SIG-M5 treated with dmso at 0.1 percent for 504 hours (cell line): ENCODE data around the gene ABCB9.

Experiments
- DNase-seq: peaks from one replicate; lab custom pipeline; 2025; ENCODE audit not compliant: unreplicated experiment; lab: John Stamatoyannopoulos, UW

Gene ABCB9

GRCh38 chr12:122982963-122983788, 16.9 kb upstream of the ABCB9 start:
- DNase-seq: no peak

DNA sequence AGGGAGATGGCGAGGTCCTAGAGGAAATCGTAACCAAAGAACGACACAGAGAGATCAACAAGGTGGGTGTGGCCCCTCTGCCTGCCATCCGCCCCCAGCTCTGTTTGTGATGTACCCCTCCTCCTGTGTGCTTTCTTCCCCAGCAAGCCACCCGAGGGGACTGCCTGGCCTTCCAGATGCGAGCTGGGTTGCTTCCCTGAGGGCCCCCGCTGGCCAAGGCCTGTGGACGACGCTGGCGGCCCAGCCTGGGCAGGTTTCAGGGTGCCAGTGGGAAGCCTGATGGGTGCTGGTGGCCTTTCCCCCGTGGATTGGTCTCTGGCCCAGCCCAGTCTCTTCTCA, 16.2 kb upstream of the ABCB9 start:
- no peak for DNase-seq

GRCh38 chr12:122981587-122982476, 15.6 kb upstream of the ABCB9 start:
- peak; percentile 35 for DNase-seq

DNA sequence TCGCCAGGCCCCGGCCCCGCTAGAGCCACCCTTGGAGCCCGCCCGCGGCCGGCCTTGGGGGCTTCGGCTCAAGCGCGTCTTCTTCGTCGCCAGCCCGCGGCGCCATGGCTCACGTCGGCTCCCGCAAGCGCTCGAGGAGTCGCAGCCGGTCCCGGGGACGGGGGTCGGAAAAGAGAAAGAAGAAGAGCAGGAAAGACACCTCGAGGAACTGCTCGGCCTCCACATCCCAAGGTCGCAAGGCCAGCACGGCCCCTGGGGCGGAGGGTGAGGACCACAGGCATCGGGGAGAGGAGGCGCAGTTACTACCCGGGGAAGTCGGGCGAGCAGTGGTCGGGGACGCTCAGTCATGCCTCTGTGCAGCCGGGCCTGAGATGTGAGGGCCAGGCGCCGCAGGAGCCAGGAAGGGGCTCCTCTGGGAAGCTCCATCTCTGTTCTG, 14.8 kb upstream of the ABCB9 start:
- DNase-seq: no peak

DNA sequence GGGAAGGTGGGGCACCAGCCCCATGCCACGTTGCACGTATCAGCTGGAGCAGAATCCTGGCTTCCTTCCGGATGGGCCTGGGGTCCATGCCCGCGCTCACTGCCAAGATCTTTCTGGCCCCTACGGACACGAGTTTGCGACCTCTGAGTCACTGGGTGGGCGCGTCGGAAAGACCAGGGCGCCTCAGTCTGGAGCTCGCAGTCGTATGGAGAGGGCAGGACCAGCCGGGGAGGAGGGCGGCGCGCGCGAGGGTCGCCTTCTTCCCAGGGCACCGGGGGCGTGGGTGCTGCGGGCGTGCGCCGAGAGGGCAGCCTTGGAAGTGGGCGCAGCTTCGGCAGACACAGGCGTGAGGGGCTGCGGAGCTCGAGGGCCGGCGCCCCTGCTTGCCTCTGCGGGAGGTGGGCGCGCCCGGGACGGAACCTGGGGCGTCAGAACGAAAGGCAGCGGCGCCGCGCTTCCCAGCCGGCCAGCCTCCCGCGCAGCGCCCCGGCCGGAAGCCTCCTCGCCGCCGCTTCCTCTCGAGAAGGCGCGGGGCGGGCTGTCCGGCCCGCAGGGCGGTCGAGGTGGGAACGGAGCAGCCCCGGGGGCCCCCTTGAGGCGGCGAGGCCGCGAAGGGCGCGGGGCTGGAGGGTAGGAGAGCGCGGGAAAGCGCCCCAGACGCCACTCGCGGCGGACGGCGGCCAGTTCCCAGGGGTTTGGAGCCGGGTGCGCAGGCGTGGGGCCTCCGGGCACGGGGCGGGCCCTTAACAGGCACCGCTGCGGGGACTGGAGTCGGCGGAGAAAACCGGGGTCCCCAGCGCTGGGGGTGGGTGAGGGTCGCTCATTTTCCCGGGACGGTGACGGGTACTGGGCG, 14.1 kb upstream of the ABCB9 start, which contains the start of gene ARL6IP4:
TSS of gene ARL6IP4 (plus strand) at position 499 of the 853 bp plus-strand sequence. CDS start 459 bp downstream, outside the sequence.
- DNase-seq: peak; percentile 51

DNA sequence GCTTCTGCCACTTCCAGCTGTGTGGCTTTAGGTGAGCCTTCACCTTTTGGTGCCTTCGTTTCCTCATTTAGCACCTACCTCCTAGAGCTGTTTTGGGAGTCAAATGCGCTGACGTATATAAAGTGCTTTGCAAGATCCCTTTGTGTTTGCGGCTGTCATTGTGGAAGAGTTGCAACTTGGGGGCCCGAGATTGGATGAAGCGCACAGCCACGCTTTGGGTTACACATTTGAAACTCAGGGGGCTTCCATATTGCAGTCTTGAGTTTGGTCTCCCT, 13.6 kb upstream of the ABCB9 start:
- no peak for DNase-seq

- no peak for DNase-seq
Observed at GRCh38 chr12:122979001-122979907, 13.0 kb upstream of the ABCB9 start.

GRCh38 chr12:122978507-122978955, 12.3 kb upstream of the ABCB9 start:
- no peak for DNase-seq

- no peak for DNase-seq
Observed at GRCh38 chr12:122977655-122978392, 11.6 kb upstream of the ABCB9 start.

DNA sequence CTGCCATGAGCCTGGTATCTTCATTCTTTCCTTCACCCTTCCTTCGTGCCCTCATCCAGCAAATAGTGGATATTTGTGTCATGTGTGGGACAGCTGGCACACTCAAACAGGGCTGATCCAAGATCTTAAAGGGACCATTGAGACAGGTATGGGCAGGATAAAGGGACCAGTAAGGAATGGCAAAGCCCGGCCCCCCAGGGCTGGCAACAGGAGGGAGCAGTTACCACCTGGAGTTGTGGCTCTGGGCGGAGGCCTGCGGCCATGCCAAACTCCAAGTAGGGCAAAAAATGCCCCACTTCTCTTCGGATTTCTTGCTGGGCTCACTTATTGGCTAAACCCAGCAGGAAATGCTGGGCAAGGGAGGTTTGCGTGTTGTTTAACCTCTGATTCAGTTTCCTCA, 10.9 kb upstream of the ABCB9 start:
- DNase-seq: no peak

GRCh38 chr12:122976648-122976975, 10.3 kb upstream of the ABCB9 start:
- no peak for DNase-seq

DNA sequence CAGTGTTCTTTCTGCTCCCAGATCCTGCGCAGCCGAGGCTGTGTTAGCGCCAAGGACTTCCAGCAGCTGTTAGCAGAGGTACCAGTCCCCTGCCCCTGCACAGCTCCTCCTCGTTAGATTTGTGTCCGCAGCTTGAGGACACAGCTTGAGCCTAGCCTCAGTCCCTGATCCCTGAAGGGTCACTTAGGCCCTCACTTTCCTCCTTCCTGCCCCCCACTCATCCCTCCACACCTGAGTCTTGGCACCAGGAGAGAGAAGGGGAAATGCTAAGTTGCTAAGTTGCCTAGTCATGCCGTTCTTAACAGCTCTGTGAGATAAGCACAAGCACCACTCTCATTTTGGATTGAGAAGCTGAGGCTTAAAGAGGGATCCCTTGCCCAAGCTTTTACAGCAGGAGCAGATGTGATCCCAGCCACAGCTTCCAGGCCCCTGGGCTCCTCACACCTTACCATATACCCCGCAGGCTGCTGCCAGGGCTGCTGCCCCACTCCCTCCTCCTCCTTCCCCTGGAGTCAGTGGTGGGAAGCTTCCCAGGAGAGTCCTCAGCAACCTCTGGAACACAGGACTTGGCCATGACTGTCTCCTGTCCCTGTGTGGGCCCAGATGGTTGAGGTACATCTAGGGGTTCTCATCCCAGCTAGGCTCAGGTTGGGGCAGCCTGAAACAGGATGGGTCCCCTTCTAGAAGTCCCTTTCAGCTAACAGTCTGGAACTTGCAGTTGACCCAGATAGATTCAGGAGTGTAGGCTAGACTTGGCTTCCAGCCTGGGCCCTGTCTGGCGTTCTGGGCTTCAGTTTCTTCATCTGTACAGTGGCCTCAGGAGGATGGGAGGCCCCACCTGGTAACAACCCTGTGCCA, 9.8 kb upstream of the ABCB9 start:
- DNase-seq: peak; percentile 26

DNA sequence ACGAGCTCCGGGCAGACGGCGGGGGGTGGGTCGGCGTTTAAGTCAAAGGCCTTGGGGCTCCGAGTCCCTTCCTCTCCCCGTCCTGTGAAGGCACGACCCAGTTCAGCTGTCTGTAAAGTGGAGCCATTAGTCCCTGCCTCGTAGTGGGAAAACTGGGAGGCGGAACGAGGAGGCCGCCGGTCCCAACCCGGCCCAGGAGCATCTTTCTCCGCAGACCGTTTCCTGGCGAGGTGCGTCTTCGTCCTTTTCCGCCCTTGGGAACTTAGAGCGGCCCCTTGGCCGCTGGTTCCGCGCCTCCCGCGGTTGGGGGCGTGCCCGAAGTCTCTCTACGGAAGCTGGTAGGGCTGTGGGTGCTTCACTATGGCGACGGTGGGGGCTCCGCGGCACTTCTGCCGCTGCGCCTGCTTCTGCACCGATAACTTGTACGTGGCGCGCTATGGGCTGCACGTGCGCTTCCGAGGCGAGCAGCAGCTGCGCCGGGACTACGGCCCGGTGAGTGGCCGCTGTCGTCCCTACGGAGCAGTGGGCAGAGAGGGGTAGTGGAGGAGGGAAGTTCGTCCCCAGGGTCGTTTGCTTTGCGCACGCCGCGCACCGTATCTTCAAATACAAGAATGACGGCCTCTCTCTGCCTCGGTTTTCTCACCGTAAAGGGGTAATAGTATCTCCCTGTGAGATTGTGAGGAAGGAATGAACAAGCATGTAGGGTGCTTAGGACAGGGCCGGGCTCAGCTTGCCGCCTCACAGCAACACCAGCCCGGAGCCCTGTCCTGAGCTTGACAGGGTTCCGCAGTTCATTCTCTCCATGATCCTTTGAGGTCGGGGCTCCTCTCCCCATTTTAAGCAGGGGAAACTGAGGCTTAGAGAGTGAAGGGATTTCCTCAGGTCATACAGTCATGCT, 8.9 kb upstream of the ABCB9 start, which contains the start of gene OGFOD2:
TSS of gene OGFOD2 (plus strand) at position 353 of the 898 bp plus-strand sequence. CDS start at position 361, 8 bp downstream.
- DNase-seq: peak; percentile 95

DNA sequence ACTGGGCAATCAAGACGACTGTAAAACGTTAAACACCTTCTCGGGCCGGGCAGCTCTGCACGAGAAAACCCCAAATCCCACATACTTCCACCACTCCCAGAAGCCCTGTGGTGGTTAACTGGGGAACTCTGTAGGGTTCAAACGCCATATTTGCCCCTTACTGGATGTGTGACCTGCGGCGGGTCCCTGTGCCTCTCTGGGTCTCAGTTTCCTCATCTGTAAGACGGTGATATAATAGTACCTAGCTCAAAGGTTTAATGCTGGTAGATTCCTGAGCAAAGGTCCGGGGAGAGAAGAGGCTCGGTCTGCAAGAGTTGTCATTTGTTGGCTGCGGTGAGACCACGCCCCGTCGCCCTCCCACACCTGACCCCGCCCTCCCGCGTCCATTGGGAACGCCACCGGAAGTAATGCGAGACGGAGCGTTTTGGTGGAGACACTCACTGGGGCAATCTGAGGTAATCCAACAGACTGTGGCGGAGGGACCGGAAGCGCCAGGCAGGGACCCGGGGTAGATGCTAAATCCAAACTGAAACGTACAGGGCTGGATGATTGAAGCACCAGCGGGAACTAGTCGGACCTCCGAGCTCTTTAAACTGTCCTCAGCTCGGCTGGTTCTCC, 8.1 kb upstream of the ABCB9 start:
- peak; percentile 99 for DNase-seq

GRCh38 chr12:122969676-122970075, 3.4 kb upstream of the ABCB9 start:
- DNase-seq: no peak

DNA sequence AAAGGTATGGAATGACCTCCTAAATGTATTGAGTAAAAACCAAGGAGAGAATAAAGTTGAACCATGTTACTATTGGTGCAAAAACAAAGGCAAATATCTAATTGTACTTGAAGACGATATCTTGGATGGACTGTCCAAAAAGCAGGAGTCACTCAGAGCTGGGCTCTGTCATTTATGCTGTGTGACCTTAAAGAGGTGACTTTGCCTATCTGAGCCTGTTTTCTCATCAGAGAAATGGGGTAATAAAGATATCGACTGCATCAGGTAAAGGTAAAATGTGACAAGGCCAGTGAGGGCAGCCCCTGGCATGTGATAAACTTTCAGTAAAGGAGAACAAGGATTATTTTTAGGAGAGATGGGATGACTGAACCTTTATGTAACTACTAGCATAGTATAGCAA, 1.8 kb upstream of the ABCB9 start:
- DNase-seq: no peak
